Testis (tissue), 3 donors: ENCODE data around the gene ANXA8. TPM values are rescaled to one million over a fixed set of nuclear protein-coding genes. Genes with fewer than 3 reads are reported as not detected.

Experiments used
- DNase-seq: peaks from one replicate; pipeline ENCODE4 v3.0.0-alpha.2; 2019
- H3K27ac ChIP-seq, 2 donors: fragments of 200-600 bp; sonication (generic); one replicate each; pipeline ENCODE4 v1.5.1; 2019
- H3K27me3 ChIP-seq: fragments of 200-600 bp; sonication (generic); one replicate; pipeline ENCODE4 v1.5.1; 2019
- H3K36me3 ChIP-seq: fragments of 200-600 bp; sonication (generic); one replicate; pipeline ENCODE4 v1.5.1; 2017; ENCODE audit warnings: low read depth; ENCODE audit errors: missing control alignments
- H3K4me1 ChIP-seq: fragments of 200-600 bp; sonication (generic); one replicate; pipeline ENCODE4 v1.5.1; 2019
- H3K4me3 ChIP-seq, 2 donors: fragments of 200-600 bp; sonication (generic); one replicate each; pipeline ENCODE4 v1.5.1; 2017 to 2019
- H3K9me3 ChIP-seq: fragments of 200-600 bp; sonication (generic); one replicate; pipeline ENCODE4 v1.5.1; 2017
- CTCF ChIP-seq, 3 experiments: fragments of 450-650 bp in 2 of 3; fragments of 200-600 bp in 1 of 3; sonication (generic) in 1 of 3; IDR thresholded peaks; one replicate each; pipeline ENCODE4 v1.5.1; 2016 to 2019; ENCODE audit warnings: antibody characterized with exemption in 3 of 3, mild to moderate bottlenecking in 2 of 3, moderate library complexity in 1 of 3
- POLR2A ChIP-seq: fragments of 450-650 bp; IDR thresholded peaks from one replicate; pipeline ENCODE4 v1.6.1; 2017; ENCODE audit warnings: antibody characterized with exemption, mild to moderate bottlenecking, moderate library complexity
- WGBS, 2 donors: methylation state at CpG; one replicate each; pipeline ENCODE4 v1.1.5; 2018; 5-methylcytosine and 5-hydroxymethylcytosine counted together
- intact Hi-C: fragments of 100-400 bp; cut with DNase I; formaldehyde crosslinking; loops from one replicate; pipeline ENCODE4 v1.15.1; 2023; ENCODE audit warnings: low total_unique reads
- polyA plus RNA-seq: library from polyadenylated mRNA; stranded (reverse); fragments of 350-450 nt; fragmentation: Illumina TruSeq; extraction: RNeasy Lipid Tissue Mini Kit (QIAGEN cat#74804); gene quantifications from one replicate; pipeline ENCODE4 v1.2.3, GENCODE V29; 2014; ENCODE audit warnings: low read depth, low replicate concordance; ENCODE audit not compliant: insufficient read depth
- total RNA-seq, 2 donors: library from RNA; depleted of rRNA; stranded (reverse); fragments of >200 nt; gene quantifications; one replicate each; pipeline ENCODE4 v1.2.3, GENCODE V29; 2016

ANXA8 gene
- total and polyA plus RNA-seq, 3 donors from 2014 or later, result 1.8 to 6.7 (median 2.5) TPM

- no peak for TF ChIP-seq CTCF (IDR thresholded peaks at IDR 0.05)
- TF ChIP-seq POLR2A, result no peak
- Histone ChIP-seq H3K36me3 (no peaks in the 10 kb centered on the region), H3K4me1 (peaks cover 17% of the 10 kb centered on the region), H3K27me3 (no peaks in the 10 kb centered on the region), H3K4me3 (no peak overlapping the region), H3K9me3 (no peaks in the 10 kb centered on the region), H3K27ac (no peak overlapping the region)
- intact Hi-C loops, result no loop called here
- WGBS, 2 donors, result 71 to 74% methylated on average over 4 to 7 of the region's 7 CpGs
- DNase-seq, result no peak
Observed at GRCh38 chr10:47453141-47454007, 30.5 kb downstream of the ANXA8 start.

- Histone ChIP-seq H3K9me3 (no peaks in the 10 kb centered on the region), H3K27me3 (no peaks in the 10 kb centered on the region), H3K36me3 (no peaks in the 10 kb centered on the region), H3K4me3 (no peak overlapping the region), H3K27ac (no peak overlapping the region), H3K4me1 (peaks cover 17% of the 10 kb centered on the region)
- 63 to 73% methylated on average over 11 of the region's 11 CpGs for WGBS, 2 donors
- TF ChIP-seq POLR2A, result no peak
- TF ChIP-seq CTCF (IDR thresholded peaks at IDR 0.05), result no peak
- intact Hi-C loops, result no loop called here
- DNase-seq, result no peak
Observed at GRCh38 chr10:47452495-47453140, 31.3 kb downstream of the ANXA8 start.

- Histone ChIP-seq H3K4me3 (no peak overlapping the region), H3K27me3 (no peaks in the 10 kb centered on the region), H3K4me1 (peaks cover 14% of the 10 kb centered on the region), H3K9me3 (no peaks in the 10 kb centered on the region), H3K36me3 (no peaks in the 10 kb centered on the region), H3K27ac (no peak overlapping the region)
- DNase-seq, result no peak
- TF ChIP-seq POLR2A (no peak), CTCF (IDR thresholded peaks at IDR 0.05) (no peak)
- intact Hi-C loops, result no loop called here
- WGBS, 2 donors, result 84 to 93% methylated on average over 3 to 7 of the region's 7 CpGs
Observed at GRCh38 chr10:47451998-47452494, 31.9 kb downstream of the ANXA8 start.

GRCh38 chr10:47451273-47451997, 32.5 kb downstream of the ANXA8 start:
- TF ChIP-seq POLR2A (no peak), CTCF (IDR thresholded peaks at IDR 0.05) (no peak)
- H3K27ac ChIP-seq, result no peak overlapping the region
- DNase-seq, result no peak
- H3K9me3 ChIP-seq, result no peaks in the 10 kb centered on the region
- WGBS, 2 donors, result 81 to 89% methylated on average over 8 to 13 of the region's 13 CpGs
- intact Hi-C loops, result no loop called here
- peaks cover 8% of the 10 kb centered on the region for H3K4me1 ChIP-seq
- no peaks in the 10 kb centered on the region for H3K36me3 ChIP-seq
- no peak overlapping the region for H3K4me3 ChIP-seq
- H3K27me3 ChIP-seq, result no peaks in the 10 kb centered on the region
